ENCODE measurements around the gene CPA4.

The CPA4 gene

GRCh38 chr7:130369831-130370550 lies 77.0 kb downstream of the CPA4 start:
- no peaks in the 10 kb centered on the region for H3K27me3 Mint-ChIP-seq
- peaks cover 59% of the 10 kb centered on the region for H3K4me1 Mint-ChIP-seq
- peaks cover 0 to 9% of the 10 kb centered on the region in 2 donors for H3K9me3 Mint-ChIP-seq
- H3K4me3 Mint-ChIP-seq: peak overlapping the region in 1 of 2 donors; percentile 74
- no peak overlapping the region for H3K27ac Mint-ChIP-seq
- ATAC-seq (no peak), DNase-seq (no peak)

- peaks cover 5 to 13% of the 10 kb centered on the region in 2 donors for H3K9me3 Mint-ChIP-seq
- no peak overlapping the region for H3K27ac Mint-ChIP-seq
- DNase-seq (no peak), ATAC-seq (no peak)
- no peak overlapping the region for H3K4me3 Mint-ChIP-seq
- peaks cover 49% of the 10 kb centered on the region for H3K4me1 Mint-ChIP-seq
- H3K27me3 Mint-ChIP-seq: no peaks in the 10 kb centered on the region
These were observed 78.1 kb downstream of the CPA4 start for GRCh38 chr7:130371046-130371445.

GRCh38 chr7:130372402-130373165 lies 79.6 kb downstream of the CPA4 start:
- Mint-ChIP-seq H3K27me3 (no peaks in the 10 kb centered on the region), H3K4me1 (peaks cover 34% of the 10 kb centered on the region), H3K27ac (no peak overlapping the region), H3K4me3 (no peak overlapping the region), H3K9me3 (peaks cover 13 to 20% of the 10 kb centered on the region in 2 donors)
- DNase-seq (no peak), ATAC-seq (no peak)
